Neuron (in vitro differentiated cells): ENCODE results near the gene EHD4.

ENCODE experiments used
- H2AFZ ChIP-seq: one replicate; pipeline ENCODE4 v1.6.1; 2013; ENCODE audit warnings: low read depth, mild to moderate bottlenecking, inconsistent platforms, low read length, moderate library complexity
- H3K27me3 ChIP-seq: one replicate; pipeline ENCODE4 v1.6.1; 2013; ENCODE audit warnings: low read length; ENCODE audit not compliant: insufficient read depth
- H3K36me3 ChIP-seq: one replicate; pipeline ENCODE4 v1.6.1; 2013; ENCODE audit warnings: low read length; ENCODE audit not compliant: insufficient read depth
- H3K4me1 ChIP-seq: one replicate; pipeline ENCODE4 v1.6.1; 2013; ENCODE audit warnings: low read length; ENCODE audit not compliant: insufficient read depth
- H3K4me3 ChIP-seq: 2 replicates; pipeline ENCODE4 v1.5.1; 2013; ENCODE audit warnings: mild to moderate bottlenecking, low read length, moderate library complexity
- H3K9me3 ChIP-seq: one replicate; pipeline ENCODE4 v1.6.1; 2013; ENCODE audit warnings: low read length

The EHD4 gene

DNA sequence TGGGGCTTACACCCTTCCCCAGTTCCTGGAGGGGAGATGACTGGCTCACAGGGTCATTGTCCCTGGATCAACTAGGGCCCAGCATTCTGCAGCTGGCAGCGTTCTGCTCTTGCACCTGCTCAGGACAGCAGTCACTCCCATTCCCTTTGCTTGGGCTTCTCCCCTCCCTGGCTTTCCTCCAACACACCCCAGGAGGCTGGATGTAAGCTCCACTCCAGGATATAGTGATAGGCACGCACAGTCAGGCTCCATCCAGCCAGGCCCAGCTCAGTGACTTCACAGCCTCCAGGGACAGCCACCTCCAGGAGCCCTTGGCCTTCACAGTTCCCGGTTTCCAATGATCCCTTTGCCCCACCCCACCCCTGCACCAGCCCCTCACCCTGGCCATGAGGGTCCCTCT is 80.4 kb downstream of the EHD4 start:
- no peak overlapping the region for H3K4me3 ChIP-seq
- H3K36me3 ChIP-seq = no peaks in the 10 kb centered on the region
- H3K27me3 ChIP-seq = no peaks in the 10 kb centered on the region
- H3K4me1 ChIP-seq = peaks cover 2% of the 10 kb centered on the region
- no peak overlapping the region for H2AFZ ChIP-seq
- no peaks in the 10 kb centered on the region for H3K9me3 ChIP-seq

GRCh38 chr15:41891226-41891625 is 81.1 kb downstream of the EHD4 start:
- no peaks in the 10 kb centered on the region for H3K9me3 ChIP-seq
- H3K27me3 ChIP-seq = no peaks in the 10 kb centered on the region
- H2AFZ ChIP-seq = no peak overlapping the region
- H3K36me3 ChIP-seq = no peaks in the 10 kb centered on the region
- H3K4me1 ChIP-seq = peaks cover 2% of the 10 kb centered on the region
- no peak overlapping the region for H3K4me3 ChIP-seq

DNA sequence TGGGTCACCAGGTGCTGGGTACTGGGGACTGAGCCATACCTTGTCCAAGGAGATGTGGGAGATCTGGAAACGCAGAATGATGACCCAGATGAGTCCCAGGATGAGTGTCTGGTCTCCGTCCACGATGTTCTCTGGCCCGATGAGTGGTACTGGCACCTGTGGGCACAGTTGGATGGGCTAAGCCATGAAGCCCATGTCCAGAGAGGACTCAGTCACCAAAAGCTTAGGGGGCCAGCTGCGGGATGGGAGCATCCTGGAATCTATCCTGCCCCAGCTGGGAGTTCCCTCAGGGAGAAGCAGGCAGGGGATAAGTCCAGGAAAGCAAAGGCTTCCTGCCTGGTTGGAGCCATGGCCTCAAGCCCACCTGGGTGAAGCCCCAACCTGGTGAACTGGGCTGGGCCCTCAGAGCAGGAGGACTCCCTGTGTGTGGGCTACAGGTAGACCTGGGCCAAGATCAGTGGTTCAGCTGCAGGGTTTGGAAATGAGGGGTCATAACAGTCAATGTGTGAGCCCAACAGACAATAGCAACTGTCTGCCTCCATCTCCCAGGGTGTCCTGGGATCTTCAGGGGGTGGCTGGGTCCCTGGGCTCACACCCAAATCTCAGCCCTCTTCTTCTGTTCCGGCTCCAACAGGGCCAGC is 82.2 kb downstream of the EHD4 start:
- Histone ChIP-seq H2AFZ (no peak overlapping the region), H3K4me1 (peaks cover 2% of the 10 kb centered on the region), H3K27me3 (no peaks in the 10 kb centered on the region), H3K9me3 (no peaks in the 10 kb centered on the region), H3K36me3 (no peaks in the 10 kb centered on the region), H3K4me3 (no peak overlapping the region)

- Histone ChIP-seq H3K27me3 (no peaks in the 10 kb centered on the region), H3K36me3 (no peaks in the 10 kb centered on the region), H3K4me3 (no peak overlapping the region), H2AFZ (no peak overlapping the region), H3K4me1 (peaks cover 2% of the 10 kb centered on the region), H3K9me3 (no peaks in the 10 kb centered on the region)
These were observed 83.6 kb downstream of the EHD4 start for GRCh38 chr15:41888662-41889253.

- no peaks in the 10 kb centered on the region for H3K27me3 ChIP-seq
- peaks cover 2% of the 10 kb centered on the region for H3K4me1 ChIP-seq
- H2AFZ ChIP-seq = no peak overlapping the region
- H3K9me3 ChIP-seq = no peaks in the 10 kb centered on the region
- H3K4me3 ChIP-seq = no peak overlapping the region
- H3K36me3 ChIP-seq = no peaks in the 10 kb centered on the region
These were observed 84.5 kb downstream of the EHD4 start for GRCh38 chr15:41887893-41888292.

DNA sequence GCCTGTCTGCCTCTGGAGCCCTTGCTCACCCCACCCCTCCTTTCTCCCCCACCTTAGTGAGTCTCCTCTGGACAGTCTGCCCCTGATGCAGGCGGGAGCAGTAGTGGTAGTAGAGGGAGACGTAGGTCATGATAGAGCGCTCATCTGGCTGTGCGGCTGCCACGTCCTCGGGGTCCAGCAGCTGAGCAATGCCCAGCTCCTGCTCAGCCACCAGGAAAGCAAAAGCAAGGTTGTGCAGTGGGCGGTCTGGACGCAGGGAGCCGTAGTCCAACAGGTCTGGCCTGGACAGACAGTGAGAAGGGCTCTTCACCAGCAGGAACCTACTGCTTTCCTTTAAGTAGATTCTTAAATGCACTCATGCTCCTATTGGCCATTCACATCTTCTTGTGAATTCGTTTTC is 85.2 kb downstream of the EHD4 start:
- no peaks in the 10 kb centered on the region for H3K9me3 ChIP-seq
- H2AFZ ChIP-seq = no peak overlapping the region
- no peak overlapping the region for H3K4me3 ChIP-seq
- H3K27me3 ChIP-seq = no peaks in the 10 kb centered on the region
- no peaks in the 10 kb centered on the region for H3K36me3 ChIP-seq
- H3K4me1 ChIP-seq = peaks cover 2% of the 10 kb centered on the region

DNA sequence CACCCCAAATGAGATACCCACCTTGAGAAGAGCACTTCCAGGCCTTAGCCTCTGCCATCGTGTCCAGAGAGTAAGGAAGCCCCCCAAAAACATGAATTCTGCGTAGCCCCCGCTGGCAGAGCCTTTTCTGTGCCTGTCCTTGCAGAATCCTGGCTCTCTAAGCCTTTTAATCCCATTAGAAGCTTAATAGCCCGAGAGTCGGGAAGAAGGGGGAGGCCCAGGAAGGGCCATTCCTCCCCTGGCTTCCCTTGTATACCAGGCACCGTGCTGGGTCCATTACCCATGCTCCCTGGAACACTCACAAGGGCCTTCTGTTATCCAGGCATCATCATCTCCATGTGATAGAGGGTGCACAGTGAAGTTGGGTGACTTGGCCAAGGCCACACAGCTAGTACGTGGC is 85.6 kb downstream of the EHD4 start:
- H3K4me1 ChIP-seq = peaks cover 2% of the 10 kb centered on the region
- no peaks in the 10 kb centered on the region for H3K36me3 ChIP-seq
- H3K4me3 ChIP-seq = no peak overlapping the region
- no peaks in the 10 kb centered on the region for H3K9me3 ChIP-seq
- H2AFZ ChIP-seq = no peak overlapping the region
- H3K27me3 ChIP-seq = no peaks in the 10 kb centered on the region

DNA sequence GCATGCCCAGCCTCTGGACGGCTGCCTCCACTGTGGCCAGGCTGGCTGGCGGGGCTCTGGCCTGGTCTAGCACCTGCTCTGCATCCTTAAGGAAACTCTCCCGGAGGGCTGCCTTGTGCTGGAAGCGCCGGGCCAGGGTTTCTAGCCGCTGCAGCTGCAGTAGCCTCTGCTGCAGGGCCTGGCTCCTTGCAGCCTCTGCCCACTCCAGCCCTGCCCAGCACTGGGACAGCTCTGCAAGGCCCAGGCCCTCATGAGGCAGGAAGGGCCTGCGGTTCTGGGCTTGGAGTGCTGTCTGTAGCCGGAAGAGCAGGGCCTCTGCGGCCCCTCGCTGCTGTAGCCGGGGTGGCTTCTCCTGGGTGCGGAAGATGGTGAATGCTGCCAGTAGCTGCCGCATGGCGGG is 86.5 kb downstream of the EHD4 start:
- Histone ChIP-seq H3K36me3 (no peaks in the 10 kb centered on the region), H2AFZ (no peak overlapping the region), H3K9me3 (no peaks in the 10 kb centered on the region), H3K27me3 (peaks cover 4% of the 10 kb centered on the region), H3K4me3 (no peak overlapping the region), H3K4me1 (no peaks in the 10 kb centered on the region)

GRCh38 chr15:41885321-41885720 is 87.0 kb downstream of the EHD4 start:
- no peaks in the 10 kb centered on the region for H3K4me1 ChIP-seq
- H2AFZ ChIP-seq = no peak overlapping the region
- H3K4me3 ChIP-seq = no peak overlapping the region
- H3K36me3 ChIP-seq = no peaks in the 10 kb centered on the region
- H3K9me3 ChIP-seq = no peaks in the 10 kb centered on the region
- H3K27me3 ChIP-seq = peaks cover 4% of the 10 kb centered on the region

- H2AFZ ChIP-seq = no peak overlapping the region
These were observed 87.9 kb downstream of the EHD4 start for GRCh38 chr15:41884458-41884857.

GRCh38 chr15:41883484-41883825 is 88.9 kb downstream of the EHD4 start:
- Histone ChIP-seq H3K9me3 (no peaks in the 10 kb centered on the region), H3K27me3 (peaks cover 4% of the 10 kb centered on the region), H3K4me3 (no peak overlapping the region), H3K36me3 (no peaks in the 10 kb centered on the region), H2AFZ (no peak overlapping the region), H3K4me1 (no peaks in the 10 kb centered on the region)

More at GRCh38 chr15:41884458-41884857, 87.9 kb downstream of the EHD4 start:
- Histone ChIP-seq H3K9me3 (no peaks in the 10 kb centered on the region), H3K27me3 (peaks cover 4% of the 10 kb centered on the region), H3K4me1 (no peaks in the 10 kb centered on the region), H3K36me3 (no peaks in the 10 kb centered on the region), H3K4me3 (no peak overlapping the region)

GRCh38 chr15:41882689-41883483 is 89.5 kb downstream of the EHD4 start:
- no peak overlapping the region for H2AFZ ChIP-seq
- H3K9me3 ChIP-seq = no peaks in the 10 kb centered on the region
- H3K36me3 ChIP-seq = no peaks in the 10 kb centered on the region
- H3K4me1 ChIP-seq = no peaks in the 10 kb centered on the region
- H3K4me3 ChIP-seq = no peak overlapping the region
- peaks cover 4% of the 10 kb centered on the region for H3K27me3 ChIP-seq

- no peak overlapping the region for H3K4me3 ChIP-seq
- H3K9me3 ChIP-seq = no peaks in the 10 kb centered on the region
- peaks cover 4% of the 10 kb centered on the region for H3K27me3 ChIP-seq
- H2AFZ ChIP-seq = no peak overlapping the region
- H3K36me3 ChIP-seq = no peaks in the 10 kb centered on the region
- H3K4me1 ChIP-seq = no peaks in the 10 kb centered on the region
These were observed 90.3 kb downstream of the EHD4 start for GRCh38 chr15:41881920-41882688.
